AG08395 (cell line): ENCODE data around the gene GAS2L2.

ENCODE experiments used
- DNase-seq: peaks from one replicate; pipeline ENCODE4 v3.0.0; 2012; ENCODE audit warnings: mixed read lengths, low spot score

The GAS2L2 gene

GRCh38 chr17:35745749-35746320, 7.2 kb downstream of the GAS2L2 start:
- no peak for DNase-seq

- no peak for DNase-seq
These were observed 7.8 kb downstream of the GAS2L2 start for GRCh38 chr17:35745246-35745645.

GRCh38 chr17:35744830-35745229, 8.2 kb downstream of the GAS2L2 start:
- no peak for DNase-seq

GRCh38 chr17:35743626-35744328, 9.3 kb downstream of the GAS2L2 start:
- DNase-seq = peak; percentile 63

- DNase-seq = no peak
These were observed 10.1 kb downstream of the GAS2L2 start for GRCh38 chr17:35742896-35743477.

GRCh38 chr17:35742496-35742895, 10.5 kb downstream of the GAS2L2 start:
- no peak for DNase-seq

GRCh38 chr17:35740997-35741931, 11.8 kb downstream of the GAS2L2 start:
- DNase-seq = no peak

- no peak for DNase-seq
These were observed 12.8 kb downstream of the GAS2L2 start for GRCh38 chr17:35740216-35740615.

- DNase-seq = no peak
These were observed 14.4 kb downstream of the GAS2L2 start for GRCh38 chr17:35738519-35739133.

- DNase-seq = no peak
These were observed 16.8 kb downstream of the GAS2L2 start for GRCh38 chr17:35736236-35736635.

GRCh38 chr17:35735036-35735805, 17.8 kb downstream of the GAS2L2 start:
- DNase-seq = no peak

GRCh38 chr17:35734396-35734795, 18.6 kb downstream of the GAS2L2 start:
- no peak for DNase-seq

- no peak for DNase-seq
These were observed 19.7 kb downstream of the GAS2L2 start for GRCh38 chr17:35733366-35733765.

- DNase-seq = no peak
These were observed 20.3 kb downstream of the GAS2L2 start for GRCh38 chr17:35732806-35733136.

- DNase-seq = peak; percentile 26
These were observed 20.9 kb downstream of the GAS2L2 start for GRCh38 chr17:35731917-35732805.

GRCh38 chr17:35731239-35731916, 21.7 kb downstream of the GAS2L2 start, which contains the start of gene RASL10B:
RASL10B (plus strand) TSS chr17:35731639; CDS start chr17:35735185, 3,546 bp downstream.
- DNase-seq = peak; percentile 76

GRCh38 chr17:35730400-35731005, 22.5 kb downstream of the GAS2L2 start:
- DNase-seq = no peak

- no peak for DNase-seq
These were observed 23.6 kb downstream of the GAS2L2 start for GRCh38 chr17:35729405-35729833.

GRCh38 chr17:35728551-35728950, 24.5 kb downstream of the GAS2L2 start:
- no peak for DNase-seq
